Measurements from ENCODE around the gene BMP7.

BMP7 gene

GRCh38 chr20:57126481-57127092 is 139.9 kb downstream of the BMP7 start:
- DNase-seq (ENCODE audit: low read depth, low spot score) = peak; percentile 4

GRCh38 chr20:57124800-57125517 is 141.5 kb downstream of the BMP7 start:
- no peak for DNase-seq (ENCODE audit: low read depth, low spot score)

GRCh38 chr20:57124366-57124765 is 142.1 kb downstream of the BMP7 start:
- DNase-seq (ENCODE audit: low read depth, low spot score) = no peak

GRCh38 chr20:57123504-57123903 is 142.9 kb downstream of the BMP7 start:
- no peak for DNase-seq (ENCODE audit: low read depth, low spot score)

- DNase-seq (ENCODE audit: low read depth, low spot score) = no peak
Observed at GRCh38 chr20:57122536-57123489, 143.6 kb downstream of the BMP7 start.

GRCh38 chr20:57118964-57119363 is 147.5 kb downstream of the BMP7 start:
- no peak for DNase-seq (ENCODE audit: low read depth, low spot score)

Measured in astrocyte of the hippocampus (primary cell).